ENCODE results near the gene TM4SF1. TPM values are rescaled to one million over a fixed set of nuclear protein-coding genes. Genes with fewer than 3 reads are reported as not detected.
A peak's percentile ranks its signal among the peaks of the same experiment; 100 is the strongest.

TM4SF1 gene
- total RNA-seq, 1 donor from 2014 or later: 60.3 TPM

GRCh38 chr3:149384911-149385321 is 7.5 kb upstream of the TM4SF1 start:
- peaks cover 2% of the 10 kb centered on the region for H3K9me3 Mint-ChIP-seq (ENCODE audit: low read depth)
- no peaks in the 10 kb centered on the region for H3K36me3 Mint-ChIP-seq (ENCODE audit: low read depth)
- no peak for TF ChIP-seq CTCF (IDR thresholded peaks at IDR 0.05)
- H3K27me3 Mint-ChIP-seq (ENCODE audit: low read depth): no peaks in the 10 kb centered on the region
- DNase-seq (ENCODE audit: low spot score): no peak
- no peak overlapping the region for H3K27ac Mint-ChIP-seq (ENCODE audit: unreplicated experiment)
- H3K4me3 Mint-ChIP-seq (ENCODE audit: unreplicated experiment): no peak overlapping the region
- H3K4me1 Mint-ChIP-seq (ENCODE audit: low read depth): peaks cover 51% of the 10 kb centered on the region

GRCh38 chr3:149384167-149384566 is 6.7 kb upstream of the TM4SF1 start:
- H3K4me3 Mint-ChIP-seq (ENCODE audit: unreplicated experiment): no peak overlapping the region
- DNase-seq (ENCODE audit: low spot score): no peak
- no peaks in the 10 kb centered on the region for H3K9me3 Mint-ChIP-seq (ENCODE audit: low read depth)
- no peaks in the 10 kb centered on the region for H3K36me3 Mint-ChIP-seq (ENCODE audit: low read depth)
- TF ChIP-seq CTCF (IDR thresholded peaks at IDR 0.05): no peak
- H3K27me3 Mint-ChIP-seq (ENCODE audit: low read depth): no peaks in the 10 kb centered on the region
- no peak overlapping the region for H3K27ac Mint-ChIP-seq (ENCODE audit: unreplicated experiment)
- H3K4me1 Mint-ChIP-seq (ENCODE audit: low read depth): peaks cover 51% of the 10 kb centered on the region

DNA sequence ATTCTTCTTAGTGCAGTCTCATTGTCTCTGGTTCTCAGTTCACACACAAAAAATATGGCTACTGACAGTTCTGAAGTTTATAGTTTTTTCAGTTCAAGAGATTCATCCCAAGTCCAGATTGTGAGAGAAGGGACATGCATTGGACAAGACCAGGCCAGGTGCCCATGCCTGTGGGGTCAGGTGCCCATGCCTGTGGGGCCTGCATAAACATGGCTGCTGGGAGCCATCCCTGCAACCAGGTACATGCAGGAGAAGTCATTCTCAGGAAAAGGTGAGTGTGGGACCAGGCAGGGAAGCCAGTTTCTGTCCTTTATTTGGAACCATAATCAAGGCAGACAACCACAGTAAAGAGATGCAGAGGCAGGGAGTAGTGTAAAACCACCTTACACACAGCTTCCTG is 6.3 kb upstream of the TM4SF1 start:
- Mint-ChIP-seq H3K27ac (ENCODE audit: unreplicated experiment) (no peak overlapping the region), H3K27me3 (ENCODE audit: low read depth) (no peaks in the 10 kb centered on the region), H3K4me1 (ENCODE audit: low read depth) (peaks cover 54% of the 10 kb centered on the region), H3K36me3 (ENCODE audit: low read depth) (no peaks in the 10 kb centered on the region), H3K4me3 (ENCODE audit: unreplicated experiment) (no peak overlapping the region), H3K9me3 (ENCODE audit: low read depth) (no peaks in the 10 kb centered on the region)
- TF ChIP-seq CTCF (IDR thresholded peaks at IDR 0.05): no peak
- DNase-seq (ENCODE audit: low spot score): no peak

DNA sequence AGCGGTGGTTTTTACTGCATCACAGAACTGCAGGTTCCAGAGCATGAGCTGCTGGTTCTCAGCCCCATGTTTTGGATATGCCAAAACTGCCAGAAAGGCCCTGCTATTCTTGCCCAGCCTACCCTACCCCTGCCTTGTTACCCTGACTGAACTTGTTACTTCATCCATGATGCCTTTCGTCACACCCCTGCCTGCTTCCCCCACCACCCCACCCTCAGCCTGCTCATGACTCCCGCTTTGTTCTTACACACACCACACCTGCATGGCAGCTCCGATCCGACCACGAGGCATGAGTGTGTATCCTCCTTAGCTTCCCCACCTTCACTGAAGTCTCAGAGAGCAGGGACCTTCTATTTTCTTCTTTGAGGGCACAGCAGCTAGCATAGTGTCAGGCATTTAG is 5.1 kb upstream of the TM4SF1 start:
- H3K36me3 Mint-ChIP-seq (ENCODE audit: low read depth): no peaks in the 10 kb centered on the region
- no peaks in the 10 kb centered on the region for H3K27me3 Mint-ChIP-seq (ENCODE audit: low read depth)
- no peak for TF ChIP-seq CTCF (IDR thresholded peaks at IDR 0.05)
- peaks cover 60% of the 10 kb centered on the region for H3K4me1 Mint-ChIP-seq (ENCODE audit: low read depth)
- no peak for DNase-seq (ENCODE audit: low spot score)
- no peaks in the 10 kb centered on the region for H3K9me3 Mint-ChIP-seq (ENCODE audit: low read depth)
- no peak overlapping the region for H3K4me3 Mint-ChIP-seq (ENCODE audit: unreplicated experiment)
- no peak overlapping the region for H3K27ac Mint-ChIP-seq (ENCODE audit: unreplicated experiment)

GRCh38 chr3:149382101-149382467 is 4.6 kb upstream of the TM4SF1 start:
- no peaks in the 10 kb centered on the region for H3K36me3 Mint-ChIP-seq (ENCODE audit: low read depth)
- peaks cover 60% of the 10 kb centered on the region for H3K4me1 Mint-ChIP-seq (ENCODE audit: low read depth)
- no peaks in the 10 kb centered on the region for H3K27me3 Mint-ChIP-seq (ENCODE audit: low read depth)
- H3K4me3 Mint-ChIP-seq (ENCODE audit: unreplicated experiment): no peak overlapping the region
- no peak for DNase-seq (ENCODE audit: low spot score)
- no peaks in the 10 kb centered on the region for H3K9me3 Mint-ChIP-seq (ENCODE audit: low read depth)
- no peak for TF ChIP-seq CTCF (IDR thresholded peaks at IDR 0.05)
- peak overlapping the region; percentile 55 for H3K27ac Mint-ChIP-seq (ENCODE audit: unreplicated experiment)

Data from chondrocyte (in vitro differentiated cells).